H9 (cell line): ENCODE measurements around the gene ARMC5. TPM values are rescaled to one million over a fixed set of nuclear protein-coding genes. Genes with fewer than 3 reads are reported as not detected.

ENCODE experiments used
- DNase-seq: peaks from one replicate; pipeline ENCODE4 v3.0.0-alpha.2; 2017
- H2AFZ ChIP-seq: one replicate; pipeline ENCODE4 v1.6.1; 2013; ENCODE audit warnings: mild to moderate bottlenecking, low read length, control low read depth, moderate library complexity
- H2AK5ac ChIP-seq: 2 replicates; pipeline ENCODE4 v1.6.1; 2013; ENCODE audit warnings: low read length, control low read depth, mixed read lengths; ENCODE audit not compliant: insufficient read length
- H2BK120ac ChIP-seq: one replicate; pipeline ENCODE4 v1.6.1; 2013; ENCODE audit warnings: low read depth, mild to moderate bottlenecking, low read length, control low read depth, inconsistent platforms; ENCODE audit not compliant: poor library complexity, severe bottlenecking
- H2BK12ac ChIP-seq: 2 replicates; pipeline ENCODE4 v1.6.1; 2013; ENCODE audit warnings: low read length, control low read depth, mixed read lengths, low read depth; ENCODE audit not compliant: insufficient read length
- H2BK15ac ChIP-seq: 2 replicates; pipeline ENCODE4 v1.6.1; 2013; ENCODE audit warnings: low read depth, low read length, control low read depth
- H2BK20ac ChIP-seq: one replicate; pipeline ENCODE4 v1.6.1; 2013; ENCODE audit warnings: low read depth, mild to moderate bottlenecking, low read length, control low read depth, inconsistent platforms; ENCODE audit not compliant: poor library complexity, severe bottlenecking
- H2BK5ac ChIP-seq: 2 replicates; pipeline ENCODE4 v1.6.1; 2013; ENCODE audit warnings: low read length, control low read depth, mixed read lengths; ENCODE audit not compliant: insufficient read length
- H3K14ac ChIP-seq: 2 replicates; pipeline ENCODE4 v1.6.1; 2013; ENCODE audit warnings: low read length, control low read depth; ENCODE audit not compliant: insufficient read depth
- H3K18ac ChIP-seq: 2 replicates; pipeline ENCODE4 v1.6.1; 2013; ENCODE audit warnings: low read depth, mild to moderate bottlenecking, mixed read lengths, low read length, control low read depth; ENCODE audit not compliant: insufficient read length
- H3K23ac ChIP-seq: 2 replicates; pipeline ENCODE4 v1.6.1; 2013; ENCODE audit warnings: low read length, control low read depth, mixed read lengths, low read depth; ENCODE audit not compliant: insufficient read length
- H3K23me2 ChIP-seq: 2 replicates; pipeline ENCODE4 v1.6.1; 2013; ENCODE audit warnings: low read depth, mild to moderate bottlenecking, mixed read lengths, low read length, control low read depth; ENCODE audit not compliant: insufficient read length, poor library complexity, severe bottlenecking
- H3K27ac ChIP-seq: 2 replicates; pipeline ENCODE4 v1.5.1; 2013; ENCODE audit warnings: low read length, control low read depth, mixed read lengths, low read depth; ENCODE audit not compliant: insufficient read length
- H3K27me3 ChIP-seq: 2 replicates; pipeline ENCODE4 v1.6.1; 2013; ENCODE audit warnings: low read length, control low read depth, inconsistent platforms; ENCODE audit not compliant: insufficient read depth
- H3K4ac ChIP-seq: 2 replicates; pipeline ENCODE4 v1.6.1; 2013; ENCODE audit warnings: low read depth, mild to moderate bottlenecking, control low read depth, inconsistent platforms, low read length, moderate library complexity
- H3K4me1 ChIP-seq: 2 replicates; pipeline ENCODE4 v1.6.1; 2013; ENCODE audit warnings: low read length, control low read depth, inconsistent platforms; ENCODE audit not compliant: insufficient read depth
- H3K4me2 ChIP-seq: 2 replicates; pipeline ENCODE4 v1.6.1; 2013; ENCODE audit warnings: low read length, control low read depth, mixed read lengths; ENCODE audit not compliant: insufficient read length, insufficient read depth
- H3K56ac ChIP-seq: 2 replicates; pipeline ENCODE4 v1.6.1; 2013; ENCODE audit warnings: low read depth, mild to moderate bottlenecking, mixed read lengths, low read length, control low read depth; ENCODE audit not compliant: insufficient read length
- H3K79me1 ChIP-seq: 2 replicates; pipeline ENCODE4 v1.6.1; 2013; ENCODE audit warnings: low read depth, mild to moderate bottlenecking, moderate library complexity, low read length, control low read depth, inconsistent platforms; ENCODE audit not compliant: insufficient read depth, poor library complexity, severe bottlenecking
- H3K79me2 ChIP-seq: 2 replicates; pipeline ENCODE4 v1.6.1; 2013; ENCODE audit warnings: low read length, control low read depth, inconsistent platforms; ENCODE audit not compliant: insufficient read depth
- H3K9ac ChIP-seq: 2 replicates; pipeline ENCODE4 v1.6.1; 2013; ENCODE audit warnings: low read length, control low read depth, mixed read lengths; ENCODE audit not compliant: insufficient read length; ENCODE audit errors: extremely low read depth
- H3K9me3 ChIP-seq: one replicate; pipeline ENCODE4 v1.6.1; 2013; ENCODE audit warnings: low read depth, low read length, inconsistent platforms; ENCODE audit not compliant: control insufficient read depth
- H3T11ph ChIP-seq: one replicate; pipeline ENCODE4 v1.6.1; 2013; ENCODE audit warnings: mild to moderate bottlenecking, low read length, control low read depth, inconsistent platforms
- H4K20me1 ChIP-seq: one replicate; pipeline ENCODE4 v1.6.1; 2013; ENCODE audit not compliant: control insufficient read depth, insufficient read length, insufficient read depth
- H4K5ac ChIP-seq: 2 replicates; pipeline ENCODE4 v1.6.1; 2013; ENCODE audit warnings: low read depth, mild to moderate bottlenecking, mixed read lengths, low read length, control low read depth; ENCODE audit not compliant: insufficient read length
- H4K8ac ChIP-seq: replicated peaks from 2 replicates; pipeline ENCODE4 v1.6.1; 2013; ENCODE audit warnings: low read length, control low read depth, mixed read lengths, low read depth; ENCODE audit not compliant: insufficient read length
- H4K91ac ChIP-seq: 2 replicates; pipeline ENCODE4 v1.6.1; 2013; ENCODE audit warnings: low read depth, mild to moderate bottlenecking, moderate library complexity, mixed read lengths, low read length, control low read depth; ENCODE audit not compliant: insufficient read length
- H3K27ac Mint-ChIP-seq, 3 experiments: 2 replicates in 2 of 3; 3 replicates in 1 of 3; pipeline ENCODE4 v1.8.0; 2020 to 2021; ENCODE audit warnings: mixed read lengths in 3 of 3, mild to moderate bottlenecking in 1 of 3, moderate library complexity in 1 of 3
- H3K27me3 Mint-ChIP-seq: 2 replicates; pipeline ENCODE4 v1.8.0; 2021; ENCODE audit warnings: low read depth, mild to moderate bottlenecking, moderate library complexity, mixed read lengths
- H3K36me3 Mint-ChIP-seq, 3 experiments: 2 replicates in 2 of 3; 3 replicates in 1 of 3; pipeline ENCODE4 v1.8.0; 2020 to 2021; ENCODE audit warnings: low read depth in 3 of 3, mixed read lengths in 3 of 3; ENCODE audit not compliant: insufficient read depth in 1 of 3
- H3K4me1 Mint-ChIP-seq, 2 experiments: 2 replicates each; pipeline ENCODE4 v1.8.0; 2020; ENCODE audit warnings: mixed read lengths in 2 of 2
- H3K4me3 Mint-ChIP-seq, 2 experiments: 2 replicates in 1 of 2; 3 replicates in 1 of 2; pipeline ENCODE4 v1.8.0; 2020 to 2021; ENCODE audit warnings: mild to moderate bottlenecking in 2 of 2, mixed read lengths in 2 of 2, moderate library complexity in 1 of 2
- H3K9me3 Mint-ChIP-seq, 2 experiments: 2 replicates in 1 of 2; 3 replicates in 1 of 2; pipeline ENCODE4 v1.8.0; 2020; ENCODE audit warnings: mild to moderate bottlenecking in 2 of 2, mixed read lengths in 2 of 2, moderate library complexity in 1 of 2
- CTCF ChIP-seq: fragments of 200-600 bp; sonication (generic); conservative IDR thresholded peaks from 3 replicates; pipeline ENCODE4 v1.8.0; 2021; ENCODE audit warnings: antibody characterized with exemption, mild to moderate bottlenecking
- WGBS: extraction: QIAGEN DNeasy Blood & Tissue Kit; methylation state at CpG from one replicate; pipeline ENCODE4 v1.1.7; 2013; ENCODE audit warnings: missing lambda C conversion rate, low lambda C conversion rate, mixed read lengths; ENCODE audit not compliant: insufficient read length; ENCODE audit errors: extremely low coverage; 5-methylcytosine and 5-hydroxymethylcytosine counted together
- total RNA-seq: library from RNA; stranded (reverse); gene quantifications from 2 replicates; pipeline ENCODE4 v1.2.1, GENCODE V29; 2021

The ARMC5 gene
- total RNA-seq, 1 experiment from 2014 or later = 18.7 TPM

- H2BK12ac ChIP-seq = no peak overlapping the region
- H2AFZ ChIP-seq = no peak overlapping the region
- H2BK20ac ChIP-seq = no peak overlapping the region
- Mint-ChIP-seq H3K27me3 (peaks cover 14% of the 10 kb centered on the region), H3K4me1 (0 out of 4 replicates have a peak, but pooled peaks cover 0 to 2% of the 10 kb centered on the region in 2 experiments), H3K36me3 (peaks cover 17 to 60% (median 34%) of the 10 kb centered on the region in 3 experiments; a peak in 6 of 7 replicates), H3K27ac (0 out of 7 replicates have a peak overlapping the region, but pooled peaks of 1 of the 3 experiments have one; percentile 52), H3K4me3 (no peak overlapping the region), H3K9me3 (peaks cover 0 to 2% of the 10 kb centered on the region in 2 experiments; a peak in 1 of 5 replicates)
- no peak overlapping the region for H2BK5ac ChIP-seq
- H3K9me3 ChIP-seq = no peaks in the 10 kb centered on the region
- H3K23me2 ChIP-seq = peaks cover under 1% of the 10 kb centered on the region
- H2BK120ac ChIP-seq = no peak overlapping the region
- no peak overlapping the region for H3K18ac ChIP-seq
- H4K20me1 ChIP-seq = no peaks in the 10 kb centered on the region
- H3T11ph ChIP-seq = no peak overlapping the region
- H2AK5ac ChIP-seq = no peak overlapping the region
- no peak overlapping the region for H3K27ac ChIP-seq
- no peak for TF ChIP-seq CTCF
- no peaks in the 10 kb centered on the region for H3K79me1 ChIP-seq
- no peak overlapping the region for H2BK15ac ChIP-seq
- H4K91ac ChIP-seq = no peak overlapping the region
- no CpG with 5 or more reads among the region's 18 CpGs for WGBS
- no peak overlapping the region for H4K5ac ChIP-seq
- H3K9ac ChIP-seq = no peak overlapping the region
- no peak overlapping the region for H4K8ac ChIP-seq
- no peak overlapping the region for H3K56ac ChIP-seq
- H3K4me1 ChIP-seq = no peaks in the 10 kb centered on the region
- H3K4ac ChIP-seq = no peak overlapping the region
- peaks cover 4% of the 10 kb centered on the region; the same call in 1 of the 2 replicates for H3K27me3 ChIP-seq
- no peaks in the 10 kb centered on the region for H3K79me2 ChIP-seq
- no peak for DNase-seq
- H3K14ac ChIP-seq = no peak overlapping the region
- no peak overlapping the region for H3K23ac ChIP-seq
- no peak overlapping the region for H3K4me2 ChIP-seq
These were observed 34.3 kb downstream of the ARMC5 start for GRCh38 chr16:31493506-31494125.
